Activated T-cell treated with anti-CD3 and anti-CD28 coated beads, Interleukin-2, amount 50 U/mL, for 72 hours (primary cell): Measurements from ENCODE around the gene ADAMTSL2. TPM values are rescaled to one million over a fixed set of nuclear protein-coding genes. Genes with fewer than 3 reads are reported as not detected.

Experiments
- ATAC-seq, 2 donors: fragments of 150-1000 bp; cut with Tn5 transposase; replicated peaks in 1 of 2; 2 replicates each; pipeline ENCODE4 v1.10.0; 2021; ENCODE audit warnings: moderate library complexity in 2 of 2, mild to moderate bottlenecking in 1 of 2
- DNase-seq, 2 donors: peaks; one replicate each; pipeline ENCODE4 v3.0.0; 2021 to 2022; ENCODE audit warnings: mixed read lengths in 1 of 2
- H3K27ac Mint-ChIP-seq: one replicate; pipeline ENCODE4 v1.8.0; 2022; ENCODE audit warnings: mild to moderate bottlenecking, moderate library complexity, mixed read lengths
- H3K27me3 Mint-ChIP-seq: one replicate; pipeline ENCODE4 v1.8.0; 2022; ENCODE audit warnings: low read depth, mixed read lengths
- H3K36me3 Mint-ChIP-seq, 2 donors: one replicate each; pipeline ENCODE4 v1.8.0; 2022; ENCODE audit warnings: mixed read lengths in 2 of 2, mild to moderate bottlenecking in 1 of 2; ENCODE audit not compliant: insufficient read depth in 2 of 2
- H3K4me1 Mint-ChIP-seq: one replicate; pipeline ENCODE4 v1.8.0; 2022; ENCODE audit warnings: low read depth, mixed read lengths
- H3K4me3 Mint-ChIP-seq, 2 donors: one replicate each; pipeline ENCODE4 v1.8.0; 2022; ENCODE audit warnings: mild to moderate bottlenecking in 2 of 2, mixed read lengths in 2 of 2, moderate library complexity in 2 of 2
- H3K9me3 Mint-ChIP-seq, 2 donors: one replicate each; pipeline ENCODE4 v1.8.0; 2022; ENCODE audit warnings: mixed read lengths in 2 of 2
- total RNA-seq, 2 donors: library from RNA; stranded (reverse); gene quantifications; one replicate each; pipeline ENCODE4 v1.2.3, GENCODE V29; 2022

The ADAMTSL2 gene
- total RNA-seq, 2 donors from 2014 or later: 0.07 to 0.17 TPM

DNA sequence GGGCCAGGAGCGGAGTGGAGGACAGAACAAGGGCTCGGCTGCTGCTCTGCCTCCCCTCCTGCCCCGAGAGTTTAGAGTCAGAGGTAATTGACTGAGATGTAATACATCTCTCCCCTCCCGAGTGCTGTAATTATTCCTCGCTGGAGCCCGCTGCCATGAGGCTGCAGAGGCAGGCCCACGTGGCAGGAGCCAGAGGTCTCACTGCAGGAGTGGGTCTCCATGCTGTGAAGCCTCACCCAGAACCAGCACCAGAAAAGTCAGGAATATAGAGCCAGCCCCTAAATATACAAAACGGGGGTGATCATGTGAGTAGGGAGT is 72.2 kb downstream of the ADAMTSL2 start:
- H3K27me3 Mint-ChIP-seq: peaks cover 29% of the 10 kb centered on the region
- no peak for ATAC-seq
- no peaks in the 10 kb centered on the region for H3K4me1 Mint-ChIP-seq
- H3K4me3 Mint-ChIP-seq: no peak overlapping the region
- H3K36me3 Mint-ChIP-seq: no peaks in the 10 kb centered on the region
- no peak overlapping the region for H3K27ac Mint-ChIP-seq
- H3K9me3 Mint-ChIP-seq: no peaks in the 10 kb centered on the region
- no peak for DNase-seq

DNA sequence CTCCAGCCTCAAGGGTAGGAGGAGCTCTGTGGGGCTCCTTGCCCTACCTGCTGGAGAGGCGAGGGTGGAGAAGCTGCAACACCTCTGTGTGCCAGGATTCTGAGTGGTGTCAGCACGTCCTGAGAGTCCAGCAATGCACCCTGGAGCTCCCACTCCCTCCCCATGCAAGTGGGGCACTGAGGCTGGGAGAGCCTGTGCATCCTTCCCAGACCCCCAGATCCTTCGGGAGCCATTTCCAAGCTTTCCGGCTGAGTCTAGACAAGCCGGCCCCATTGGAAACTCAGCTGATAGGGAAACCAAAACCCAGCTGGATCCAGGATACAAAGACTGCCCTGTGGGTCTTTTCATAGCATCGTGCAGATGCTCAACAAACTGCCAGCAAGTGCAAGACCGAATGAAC is 72.9 kb downstream of the ADAMTSL2 start:
- no peaks in the 10 kb centered on the region for H3K4me1 Mint-ChIP-seq
- no peaks in the 10 kb centered on the region for H3K9me3 Mint-ChIP-seq
- H3K27me3 Mint-ChIP-seq: peaks cover 34% of the 10 kb centered on the region
- ATAC-seq (no peak), DNase-seq (no peak)
- no peak overlapping the region for H3K4me3 Mint-ChIP-seq
- no peak overlapping the region for H3K27ac Mint-ChIP-seq
- H3K36me3 Mint-ChIP-seq: no peaks in the 10 kb centered on the region

- Mint-ChIP-seq H3K9me3 (no peaks in the 10 kb centered on the region), H3K4me1 (no peaks in the 10 kb centered on the region), H3K27ac (no peak overlapping the region), H3K36me3 (no peaks in the 10 kb centered on the region), H3K27me3 (peaks cover 35% of the 10 kb centered on the region), H3K4me3 (no peak overlapping the region)
- DNase-seq: no peak
- ATAC-seq: no peak
Observed at GRCh38 chr9:133607976-133608375, 73.5 kb downstream of the ADAMTSL2 start.

- Mint-ChIP-seq H3K9me3 (no peaks in the 10 kb centered on the region), H3K27me3 (peaks cover 39% of the 10 kb centered on the region), H3K4me1 (no peaks in the 10 kb centered on the region), H3K36me3 (no peaks in the 10 kb centered on the region), H3K4me3 (no peak overlapping the region), H3K27ac (no peak overlapping the region)
- ATAC-seq (no peak), DNase-seq (no peak)
Observed at GRCh38 chr9:133608382-133608781, 73.9 kb downstream of the ADAMTSL2 start.

DNA sequence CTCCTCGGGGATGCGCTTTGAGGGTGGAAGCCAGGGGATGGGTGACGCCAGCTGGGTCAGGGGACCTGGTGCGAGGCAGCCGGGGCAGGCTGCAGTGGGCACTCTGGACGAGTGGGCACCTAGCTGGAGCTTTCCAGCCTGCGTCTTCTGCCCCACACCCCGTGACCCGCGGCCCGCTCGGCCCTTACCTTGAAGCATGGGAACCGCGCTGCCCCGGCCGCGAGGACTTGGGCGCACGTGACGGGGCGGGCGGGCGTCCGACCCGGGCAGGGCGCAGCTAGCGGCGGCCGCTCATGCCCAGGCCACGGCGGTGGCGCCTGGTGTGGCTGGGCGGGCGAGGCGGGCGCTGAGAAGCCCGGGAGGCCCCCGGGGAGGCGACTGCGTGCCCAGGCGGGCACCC is 74.4 kb downstream of the ADAMTSL2 start:
- Mint-ChIP-seq H3K4me1 (no peaks in the 10 kb centered on the region), H3K36me3 (no peaks in the 10 kb centered on the region), H3K27me3 (peaks cover 41% of the 10 kb centered on the region), H3K4me3 (no peak overlapping the region), H3K27ac (no peak overlapping the region), H3K9me3 (no peaks in the 10 kb centered on the region)
- DNase-seq (no peak), ATAC-seq (no peak)

GRCh38 chr9:133609311-133610098 is 75.0 kb downstream of the ADAMTSL2 start, which contains the start of gene FAM163B:
Gene FAM163B (minus strand): TSS chr9:133609389. CDS start chr9:133580223, 29,166 bp downstream.
- Mint-ChIP-seq H3K27me3 (peaks cover 41% of the 10 kb centered on the region), H3K27ac (no peak within 1 kb of the TSS), H3K4me1 (no peaks in the 10 kb centered on the region), H3K36me3 (no peaks in the 10 kb centered on the region), H3K9me3 (no peaks in the 10 kb centered on the region), H3K4me3 (no peak within 1 kb of the TSS)
- peak; percentile 41 to 49 for DNase-seq
- peak in 1 of 2 donors; percentile 50 for ATAC-seq

- H3K9me3 Mint-ChIP-seq: no peaks in the 10 kb centered on the region
- peaks cover 41% of the 10 kb centered on the region for H3K27me3 Mint-ChIP-seq
- H3K4me3 Mint-ChIP-seq: no peak overlapping the region
Observed at GRCh38 chr9:133610845-133611244, 76.3 kb downstream of the ADAMTSL2 start.

DNA sequence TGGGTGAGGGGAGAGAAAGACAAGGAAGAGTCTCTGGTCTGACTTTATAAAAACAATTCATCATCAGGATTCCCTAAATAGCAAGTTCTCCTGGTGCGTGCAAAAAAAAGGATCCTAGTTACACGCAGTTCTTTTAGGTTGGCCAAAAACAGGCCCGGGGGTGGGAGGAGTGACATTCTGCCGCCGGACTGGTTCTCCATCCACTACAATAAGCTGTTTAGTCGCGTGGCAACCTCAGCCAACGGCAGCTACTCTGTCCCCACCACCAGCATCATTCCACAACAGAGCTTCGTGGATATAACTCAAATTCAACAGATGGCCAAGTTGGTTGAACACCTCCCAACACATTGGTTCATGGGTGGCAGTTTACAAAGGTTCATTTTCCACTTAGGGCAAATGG is 77.5 kb downstream of the ADAMTSL2 start:
- Mint-ChIP-seq H3K4me3 (no peak overlapping the region), H3K9me3 (no peaks in the 10 kb centered on the region), H3K27ac (no peak overlapping the region), H3K4me1 (no peaks in the 10 kb centered on the region), H3K36me3 (no peaks in the 10 kb centered on the region), H3K27me3 (peaks cover 41% of the 10 kb centered on the region)
- no peak for ATAC-seq
- no peak for DNase-seq

More at GRCh38 chr9:133610845-133611244, 76.3 kb downstream of the ADAMTSL2 start:
- ATAC-seq (no peak), DNase-seq (no peak)
- Mint-ChIP-seq H3K27ac (no peak overlapping the region), H3K4me1 (no peaks in the 10 kb centered on the region), H3K36me3 (no peaks in the 10 kb centered on the region)

DNA sequence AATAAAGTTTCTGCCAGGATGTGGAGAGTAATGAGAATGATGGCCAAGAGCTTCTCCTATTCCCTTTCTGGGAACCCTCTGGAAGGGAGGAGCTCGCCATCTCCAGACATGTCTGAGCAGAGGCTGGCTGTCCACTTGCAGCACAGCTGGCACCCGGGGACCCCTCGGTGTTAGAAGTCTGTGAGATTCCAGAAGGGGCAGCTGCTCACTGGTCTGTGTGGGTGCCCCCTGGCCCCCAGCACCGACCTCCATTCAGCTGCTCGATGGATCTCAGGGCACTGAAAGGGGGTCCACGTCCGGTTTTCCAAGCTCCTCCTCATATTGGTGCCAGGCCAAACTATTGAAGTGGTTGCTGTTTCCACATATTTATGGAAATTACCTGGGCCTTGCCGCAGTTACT is 78.3 kb downstream of the ADAMTSL2 start:
- ATAC-seq (no peak), DNase-seq (no peak)
- Mint-ChIP-seq H3K4me1 (no peaks in the 10 kb centered on the region), H3K36me3 (no peaks in the 10 kb centered on the region), H3K27ac (no peak overlapping the region), H3K4me3 (no peak overlapping the region), H3K9me3 (no peaks in the 10 kb centered on the region), H3K27me3 (peaks cover 41% of the 10 kb centered on the region)

- ATAC-seq: no peak
- Mint-ChIP-seq H3K27ac (no peak overlapping the region), H3K9me3 (no peaks in the 10 kb centered on the region), H3K4me3 (no peak overlapping the region), H3K4me1 (no peaks in the 10 kb centered on the region), H3K27me3 (peaks cover 37% of the 10 kb centered on the region), H3K36me3 (no peaks in the 10 kb centered on the region)
- no peak for DNase-seq
Observed at GRCh38 chr9:133613432-133613831, 78.9 kb downstream of the ADAMTSL2 start.

- H3K27ac Mint-ChIP-seq: no peak overlapping the region
- no peaks in the 10 kb centered on the region for H3K36me3 Mint-ChIP-seq
- H3K9me3 Mint-ChIP-seq: no peaks in the 10 kb centered on the region
- H3K27me3 Mint-ChIP-seq: peaks cover 34% of the 10 kb centered on the region
- H3K4me3 Mint-ChIP-seq: no peak overlapping the region
- no peak for DNase-seq
- ATAC-seq: no peak
- no peaks in the 10 kb centered on the region for H3K4me1 Mint-ChIP-seq
Observed at GRCh38 chr9:133614056-133614455, 79.6 kb downstream of the ADAMTSL2 start.

GRCh38 chr9:133614678-133615077 is 80.2 kb downstream of the ADAMTSL2 start:
- Mint-ChIP-seq H3K27me3 (peaks cover 32% of the 10 kb centered on the region), H3K4me3 (no peak overlapping the region), H3K36me3 (no peaks in the 10 kb centered on the region), H3K9me3 (no peaks in the 10 kb centered on the region), H3K4me1 (peaks cover 2% of the 10 kb centered on the region), H3K27ac (no peak overlapping the region)
- ATAC-seq (no peak), DNase-seq (no peak)

DNA sequence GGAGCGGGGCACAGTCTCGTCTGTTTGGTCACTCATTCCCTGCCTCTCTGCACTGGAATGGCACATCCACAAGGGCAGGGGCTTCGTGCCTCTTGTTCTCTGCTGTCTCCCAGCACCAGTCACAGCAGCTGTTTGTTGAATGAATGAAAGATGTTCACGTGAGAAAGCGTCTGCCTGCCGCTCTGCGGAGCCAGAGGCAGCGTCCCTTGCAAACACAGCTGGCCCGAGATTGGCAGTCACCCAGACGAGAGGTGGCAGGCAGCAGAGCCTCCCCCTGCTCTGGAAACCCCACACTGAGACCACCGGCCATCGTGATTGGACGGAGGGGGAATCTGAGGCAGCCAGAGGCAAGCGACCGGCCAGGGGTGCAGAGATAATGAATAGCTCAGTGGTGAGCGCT is 80.7 kb downstream of the ADAMTSL2 start:
- H3K36me3 Mint-ChIP-seq: no peaks in the 10 kb centered on the region

GRCh38 chr9:133615606-133616188 is 81.2 kb downstream of the ADAMTSL2 start:
- DNase-seq (no peak), ATAC-seq (no peak)

More for the DNA sequence above, 80.7 kb downstream of the ADAMTSL2 start:
- H3K9me3 Mint-ChIP-seq: no peaks in the 10 kb centered on the region
- no peak overlapping the region for H3K4me3 Mint-ChIP-seq
- no peak for ATAC-seq
- no peak overlapping the region for H3K27ac Mint-ChIP-seq
- H3K4me1 Mint-ChIP-seq: peaks cover 7% of the 10 kb centered on the region
- no peak for DNase-seq
- peaks cover 27% of the 10 kb centered on the region for H3K27me3 Mint-ChIP-seq

More at GRCh38 chr9:133615606-133616188, 81.2 kb downstream of the ADAMTSL2 start:
- Mint-ChIP-seq H3K36me3 (no peaks in the 10 kb centered on the region), H3K4me3 (no peak overlapping the region), H3K4me1 (peaks cover 12% of the 10 kb centered on the region), H3K27ac (no peak overlapping the region), H3K9me3 (no peaks in the 10 kb centered on the region), H3K27me3 (peaks cover 21% of the 10 kb centered on the region)
